ENCODE results near the gene AGBL3.
A peak's percentile ranks its signal among the peaks of the same experiment; 100 is the strongest.

The AGBL3 gene

DNA sequence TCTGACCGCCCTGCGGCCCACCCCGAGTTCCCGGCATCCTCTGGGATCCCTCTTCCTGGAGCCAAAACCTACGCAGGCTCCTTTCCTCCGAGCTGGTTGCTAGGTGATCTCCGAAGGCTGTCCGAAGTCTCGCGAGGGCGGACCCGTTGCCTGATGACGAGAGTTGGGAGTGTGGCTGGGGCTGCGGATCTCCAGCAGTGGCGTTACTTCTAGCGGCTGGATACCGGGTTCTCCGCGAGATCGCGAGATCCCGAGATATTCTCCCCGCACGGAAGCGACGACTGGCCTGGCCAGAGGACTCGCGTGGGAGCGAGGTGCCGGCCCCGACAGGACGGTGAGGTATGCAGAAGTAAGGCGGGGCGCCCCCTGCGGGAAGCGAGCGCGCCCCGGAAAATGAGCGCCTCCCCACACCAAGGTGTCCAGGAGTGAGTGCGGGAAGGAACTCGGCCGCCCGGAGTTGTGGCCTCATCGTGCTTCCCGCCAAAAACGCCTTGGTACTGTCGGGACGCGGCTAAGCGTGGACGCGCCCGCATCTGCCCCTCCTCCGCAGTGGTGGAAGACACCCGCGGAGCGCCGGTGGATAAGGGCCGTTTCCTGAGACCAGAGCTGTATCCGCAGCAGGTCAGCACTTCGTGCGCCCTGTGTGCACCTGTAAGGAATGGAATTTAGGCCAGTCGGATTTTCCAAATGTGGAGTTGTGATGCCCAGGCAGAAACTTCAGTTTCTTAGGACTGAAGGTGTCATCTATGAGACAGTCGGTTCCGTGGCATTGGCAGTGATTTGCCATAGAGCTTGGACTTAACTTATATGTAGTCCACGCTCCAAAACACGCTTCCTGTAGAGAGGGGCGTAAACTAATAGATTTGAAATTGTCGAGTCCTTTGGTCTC lies at the start of gene AGBL3:
TSS of gene AGBL3 (plus strand) at position 146 of the 889 bp plus-strand sequence. CDS start 1,426 bp downstream, outside the sequence.
- DNase-seq (ENCODE audit: low spot score) = peak; percentile 91

GRCh38 chr7:134936893-134937510 lies 49.3 kb upstream of the AGBL3 start:
- no peak for DNase-seq (ENCODE audit: low spot score)

GRCh38 chr7:134938141-134938540 lies 48.2 kb upstream of the AGBL3 start:
- no peak for DNase-seq (ENCODE audit: low spot score)

- no peak for DNase-seq (ENCODE audit: low spot score)
Observed at GRCh38 chr7:134939136-134939535, 47.2 kb upstream of the AGBL3 start.

DNA sequence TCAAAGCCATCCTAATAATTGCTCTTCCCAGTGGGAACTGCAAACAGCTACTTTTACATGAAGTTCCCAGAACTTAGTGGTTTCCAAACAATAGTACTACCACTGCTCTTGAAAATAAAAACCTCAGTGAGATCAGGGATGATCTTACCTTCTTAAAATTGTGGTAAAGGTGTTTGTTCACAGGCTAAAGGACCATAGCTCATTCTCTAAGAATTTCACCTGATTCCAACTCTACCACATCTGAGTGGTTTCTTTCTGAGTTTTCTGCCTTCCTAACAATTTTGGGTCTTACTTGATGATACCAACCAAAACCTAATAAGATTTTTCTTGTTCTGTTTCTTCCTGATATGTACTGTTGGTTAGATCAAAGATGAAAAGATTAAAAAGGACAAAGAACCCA lies 45.6 kb upstream of the AGBL3 start:
- no peak for DNase-seq (ENCODE audit: low spot score)

- no peak for DNase-seq (ENCODE audit: low spot score)
Observed at GRCh38 chr7:134941185-134941900, 45.0 kb upstream of the AGBL3 start.

GRCh38 chr7:134941952-134942351 lies 44.4 kb upstream of the AGBL3 start:
- no peak for DNase-seq (ENCODE audit: low spot score)

DNA sequence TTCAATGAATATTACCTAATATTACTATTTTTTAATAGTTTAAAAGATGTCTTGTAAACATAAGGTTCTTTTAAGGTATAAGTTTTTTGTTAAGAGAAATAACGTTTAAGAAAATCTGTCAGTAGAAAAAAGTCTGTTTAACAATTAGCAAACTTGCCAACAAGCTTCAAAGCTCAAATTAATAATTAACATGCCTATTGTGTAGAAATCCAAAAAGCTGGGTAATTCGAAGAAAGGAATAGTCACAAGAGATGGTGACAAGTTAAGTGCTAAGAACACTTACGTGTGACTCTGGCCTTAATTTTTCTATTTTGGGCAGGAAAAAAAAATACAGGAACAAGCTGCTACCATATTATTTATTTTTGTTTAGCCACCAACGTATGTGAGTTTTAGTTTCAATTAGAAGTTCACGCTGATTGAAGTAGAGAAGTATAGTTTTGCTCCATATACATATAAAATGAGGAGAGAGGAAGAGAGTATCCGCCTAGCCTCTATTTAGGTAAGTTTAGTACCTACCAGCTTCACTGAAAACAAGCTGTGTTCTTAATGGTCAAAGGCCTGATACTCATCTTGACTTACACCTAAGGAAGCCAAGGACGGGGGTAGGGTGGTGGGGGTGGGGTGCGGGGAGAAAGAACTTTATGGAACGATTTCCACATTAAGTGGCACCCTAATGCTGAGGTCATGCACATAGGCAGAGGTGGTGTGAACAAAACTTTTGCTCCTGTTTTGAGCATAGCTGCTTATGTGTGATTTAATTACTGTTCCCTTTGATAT lies 43.4 kb upstream of the AGBL3 start:
- DNase-seq (ENCODE audit: low spot score) = no peak

DNA sequence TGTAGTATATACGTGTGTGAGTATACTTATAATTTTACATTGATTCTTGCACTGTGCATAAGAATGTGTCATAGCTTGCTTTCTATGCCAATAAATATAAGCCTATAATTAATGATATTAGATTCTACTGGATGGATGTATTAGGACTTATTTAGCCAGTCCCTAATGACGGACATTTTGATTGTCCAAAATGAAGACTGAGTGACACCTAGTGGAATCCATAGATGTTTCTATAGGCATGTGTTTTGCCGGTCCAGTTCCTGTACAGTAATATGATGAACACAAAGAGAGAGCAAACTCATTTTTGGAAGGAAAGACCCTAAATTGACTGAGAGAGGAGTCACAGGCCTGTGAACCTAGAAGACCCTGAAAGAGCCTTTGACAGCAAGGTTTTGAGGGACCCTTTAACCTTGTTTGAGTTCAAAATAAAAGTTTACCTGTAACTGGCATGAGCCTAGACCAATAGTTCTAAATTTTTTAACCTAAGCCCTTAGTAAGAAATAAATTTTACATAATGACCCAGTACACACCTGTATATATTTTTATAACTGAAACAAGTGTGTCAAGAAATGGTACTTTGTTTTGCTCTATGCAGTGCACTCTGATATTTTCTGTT lies 42.4 kb upstream of the AGBL3 start:
- DNase-seq (ENCODE audit: low spot score) = peak; percentile 81

- no peak for DNase-seq (ENCODE audit: low spot score)
Observed at GRCh38 chr7:134945691-134946090, 40.6 kb upstream of the AGBL3 start.

DNA sequence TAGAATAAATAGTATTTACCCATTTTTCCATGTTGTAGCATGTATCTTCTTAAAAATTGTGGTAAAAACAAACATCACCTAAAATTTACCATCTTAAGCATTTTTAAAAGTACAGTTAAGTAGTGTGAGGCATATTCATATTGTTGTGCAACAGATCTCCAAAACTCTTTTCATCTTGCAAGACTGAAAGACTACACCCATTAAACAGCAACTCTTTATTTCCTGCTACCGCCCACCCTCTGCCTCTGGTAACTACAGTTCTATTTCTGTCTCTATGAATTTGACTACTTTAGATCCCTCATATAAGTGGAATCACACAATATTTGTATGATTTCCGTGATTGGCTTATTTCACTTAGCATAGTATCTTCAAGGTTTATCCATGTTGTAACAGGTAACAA lies 40.0 kb upstream of the AGBL3 start:
- DNase-seq (ENCODE audit: low spot score) = no peak

GRCh38 chr7:134947329-134947728 lies 39.0 kb upstream of the AGBL3 start:
- no peak for DNase-seq (ENCODE audit: low spot score)

DNA sequence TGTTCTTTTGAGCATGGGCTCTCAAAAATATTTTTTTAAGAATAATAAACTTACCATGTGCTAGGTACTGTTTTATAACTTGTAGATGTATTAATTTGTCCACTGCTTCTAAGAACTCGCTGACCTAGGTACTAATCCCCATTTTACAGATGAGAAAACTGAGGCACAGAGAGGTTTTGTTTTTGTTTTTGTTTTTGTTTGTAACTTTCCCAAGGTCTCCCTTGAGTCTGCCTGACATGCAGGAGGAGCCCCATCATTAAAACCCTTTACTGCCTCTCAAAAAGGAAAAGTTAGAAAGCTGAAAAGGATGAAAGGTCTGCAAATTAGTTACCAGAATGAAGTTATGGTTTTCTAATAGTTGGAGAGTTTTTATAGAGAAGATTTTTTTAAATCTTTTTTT lies 38.5 kb upstream of the AGBL3 start:
- DNase-seq (ENCODE audit: low spot score) = no peak

- no peak for DNase-seq (ENCODE audit: low spot score)
Observed at GRCh38 chr7:134948246-134948645, 38.1 kb upstream of the AGBL3 start.

DNA sequence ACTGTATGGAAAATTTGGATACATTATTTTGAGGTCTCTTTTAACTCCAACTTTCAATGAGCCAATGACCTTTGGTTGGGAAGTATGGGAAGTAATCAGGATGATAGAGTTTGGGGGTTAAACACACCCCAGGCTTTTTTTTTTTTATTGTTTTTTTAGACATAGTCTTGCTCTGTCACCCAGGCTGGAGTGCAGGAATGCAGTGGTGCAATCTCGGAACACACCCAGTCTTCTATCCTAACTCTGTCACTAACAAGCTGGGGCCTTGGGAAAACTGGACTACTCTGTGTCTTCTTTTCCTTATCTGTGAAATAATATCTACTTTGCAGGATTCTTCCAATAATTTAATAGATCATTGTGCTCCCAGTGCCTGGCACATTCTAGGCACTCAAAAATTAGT lies 37.6 kb upstream of the AGBL3 start:
- no peak for DNase-seq (ENCODE audit: low spot score)

DNA sequence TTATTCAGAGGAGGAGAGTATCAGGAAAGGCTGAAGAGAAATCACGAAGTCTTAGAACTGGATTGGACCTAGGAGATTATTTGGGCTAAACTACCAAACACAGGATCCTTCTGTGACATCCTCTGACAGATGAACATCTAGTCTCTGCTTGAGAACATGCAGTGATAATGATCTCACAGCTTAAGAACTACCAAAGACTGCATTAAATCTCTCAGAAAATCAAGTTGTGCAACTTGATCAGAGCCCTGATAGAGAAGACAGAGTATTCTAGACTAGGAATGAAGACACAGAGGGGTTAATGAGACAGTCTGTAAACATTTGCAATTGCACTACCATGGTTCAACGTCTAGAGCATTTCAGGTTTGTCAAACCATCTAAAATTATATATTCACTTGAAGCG lies 37.1 kb upstream of the AGBL3 start:
- DNase-seq (ENCODE audit: low spot score) = no peak

GRCh38 chr7:134954197-134955082 lies 31.9 kb upstream of the AGBL3 start:
- DNase-seq (ENCODE audit: low spot score) = peak; percentile 64

- no peak for DNase-seq (ENCODE audit: low spot score)
Observed at GRCh38 chr7:134957005-134957404, 29.3 kb upstream of the AGBL3 start.

- DNase-seq (ENCODE audit: low spot score) = no peak
Observed at GRCh38 chr7:134959810-134960209, 26.5 kb upstream of the AGBL3 start.

DNA sequence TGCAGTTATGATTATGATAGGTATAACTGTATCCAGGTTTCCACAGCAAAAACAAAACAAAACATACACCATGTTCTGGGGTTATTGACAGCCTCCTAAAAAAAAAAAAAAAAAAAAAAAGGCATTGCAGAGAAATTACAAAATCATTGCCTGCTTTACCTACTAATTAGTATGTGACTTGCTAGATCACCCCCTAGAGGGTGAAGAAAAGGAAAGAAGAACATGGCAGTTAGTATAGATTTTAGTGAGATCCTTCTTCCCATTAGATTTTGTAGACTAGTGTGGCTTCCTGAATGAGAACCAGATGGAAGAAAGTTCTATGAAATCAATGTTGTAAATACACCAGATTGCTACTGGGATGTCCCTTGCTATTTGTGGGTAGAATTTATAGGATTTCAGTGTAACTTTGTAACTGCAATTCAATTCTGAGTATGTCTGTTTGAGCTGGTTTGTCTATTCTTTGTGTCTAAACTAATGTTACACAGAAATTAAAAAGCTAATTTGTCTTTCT lies 24.0 kb upstream of the AGBL3 start:
- DNase-seq (ENCODE audit: low spot score) = no peak

Data from pons (tissue), 1 donor.